NOMO-1 (cell line): ENCODE results near the gene DTNA.

Experiments
- DNase-seq, 2 experiments: peaks; one replicate each; lab custom pipeline; 2025; ENCODE audit not compliant: unreplicated experiment in 2 of 2; lab: John Stamatoyannopoulos, UW

Gene DTNA

GRCh38 chr18:34805103-34805877 lies 95.2 kb downstream of the DTNA start:
- DNase-seq: no peak

- no peak for DNase-seq
Measured at GRCh38 chr18:34805878-34806351, 95.8 kb downstream of the DTNA start.

GRCh38 chr18:34806527-34806926 lies 96.4 kb downstream of the DTNA start:
- DNase-seq: no peak

- no peak for DNase-seq
Measured at GRCh38 chr18:34807106-34807796, 97.2 kb downstream of the DTNA start.

GRCh38 chr18:34808389-34808788 lies 98.3 kb downstream of the DTNA start:
- peak in 1 of 2 experiments; percentile 1 for DNase-seq

- no peak for DNase-seq
Measured at GRCh38 chr18:34809451-34810072, 99.5 kb downstream of the DTNA start.

- DNase-seq: no peak
Measured at GRCh38 chr18:34816183-34816582, 106.1 kb downstream of the DTNA start.

GRCh38 chr18:34817636-34818035 lies 107.5 kb downstream of the DTNA start:
- DNase-seq: no peak

GRCh38 chr18:34818064-34818463 lies 108.0 kb downstream of the DTNA start:
- DNase-seq: no peak

- DNase-seq: no peak
Measured at GRCh38 chr18:34820360-34821065, 110.4 kb downstream of the DTNA start.

GRCh38 chr18:34821669-34822210 lies 111.6 kb downstream of the DTNA start:
- DNase-seq: no peak

GRCh38 chr18:34828093-34828492 lies 118.0 kb downstream of the DTNA start:
- DNase-seq: no peak

- DNase-seq: no peak
Measured at GRCh38 chr18:34834897-34835296, 124.8 kb downstream of the DTNA start.

GRCh38 chr18:34835466-34835865 lies 125.4 kb downstream of the DTNA start:
- no peak for DNase-seq

GRCh38 chr18:34837769-34838272 lies 127.7 kb downstream of the DTNA start:
- DNase-seq: no peak

GRCh38 chr18:34838669-34839068 lies 128.6 kb downstream of the DTNA start:
- DNase-seq: no peak

GRCh38 chr18:34840256-34840826 lies 130.2 kb downstream of the DTNA start:
- DNase-seq: no peak

GRCh38 chr18:34841891-34842290 lies 131.8 kb downstream of the DTNA start:
- DNase-seq: no peak

GRCh38 chr18:34844072-34844471 lies 134.0 kb downstream of the DTNA start:
- DNase-seq: no peak

- no peak for DNase-seq
Measured at GRCh38 chr18:34844732-34845459, 134.8 kb downstream of the DTNA start.
